ENCODE measurements around the gene NLRP4.

Gene NLRP4

GRCh38 chr19:55898911-55899310 is 62.6 kb downstream of the NLRP4 start:
- H3K9ac ChIP-seq = no peak overlapping the region
- no peak overlapping the region for H2AFZ ChIP-seq
- H3K4me3 ChIP-seq (ENCODE audit: low read depth, low read length) = no peak overlapping the region
- H3K27me3 ChIP-seq (ENCODE audit: control insufficient read depth, insufficient read depth, low read length) = no peaks in the 10 kb centered on the region
- H3K4me2 ChIP-seq (ENCODE audit: low read length) = no peak overlapping the region
- no peaks in the 10 kb centered on the region for H3K36me3 ChIP-seq (ENCODE audit: control insufficient read depth, insufficient read depth, low read length)
- no peaks in the 10 kb centered on the region for H3K79me2 ChIP-seq
- no peaks in the 10 kb centered on the region for H3K4me1 ChIP-seq
- TF ChIP-seq, protein P1, sequence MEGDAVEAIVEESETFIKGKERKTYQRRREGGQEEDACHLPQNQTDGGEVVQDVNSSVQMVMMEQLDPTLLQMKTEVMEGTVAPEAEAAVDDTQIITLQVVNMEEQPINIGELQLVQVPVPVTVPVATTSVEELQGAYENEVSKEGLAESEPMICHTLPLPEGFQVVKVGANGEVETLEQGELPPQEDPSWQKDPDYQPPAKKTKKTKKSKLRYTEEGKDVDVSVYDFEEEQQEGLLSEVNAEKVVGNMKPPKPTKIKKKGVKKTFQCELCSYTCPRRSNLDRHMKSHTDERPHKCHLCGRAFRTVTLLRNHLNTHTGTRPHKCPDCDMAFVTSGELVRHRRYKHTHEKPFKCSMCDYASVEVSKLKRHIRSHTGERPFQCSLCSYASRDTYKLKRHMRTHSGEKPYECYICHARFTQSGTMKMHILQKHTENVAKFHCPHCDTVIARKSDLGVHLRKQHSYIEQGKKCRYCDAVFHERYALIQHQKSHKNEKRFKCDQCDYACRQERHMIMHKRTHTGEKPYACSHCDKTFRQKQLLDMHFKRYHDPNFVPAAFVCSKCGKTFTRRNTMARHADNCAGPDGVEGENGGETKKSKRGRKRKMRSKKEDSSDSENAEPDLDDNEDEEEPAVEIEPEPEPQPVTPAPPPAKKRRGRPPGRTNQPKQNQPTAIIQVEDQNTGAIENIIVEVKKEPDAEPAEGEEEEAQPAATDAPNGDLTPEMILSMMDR (IDR thresholded peaks at IDR 0.05) = no peak
- no peak overlapping the region for H3K27ac ChIP-seq
- H3K9me3 ChIP-seq (ENCODE audit: control insufficient read depth, low read length) = no peaks in the 10 kb centered on the region

DNA sequence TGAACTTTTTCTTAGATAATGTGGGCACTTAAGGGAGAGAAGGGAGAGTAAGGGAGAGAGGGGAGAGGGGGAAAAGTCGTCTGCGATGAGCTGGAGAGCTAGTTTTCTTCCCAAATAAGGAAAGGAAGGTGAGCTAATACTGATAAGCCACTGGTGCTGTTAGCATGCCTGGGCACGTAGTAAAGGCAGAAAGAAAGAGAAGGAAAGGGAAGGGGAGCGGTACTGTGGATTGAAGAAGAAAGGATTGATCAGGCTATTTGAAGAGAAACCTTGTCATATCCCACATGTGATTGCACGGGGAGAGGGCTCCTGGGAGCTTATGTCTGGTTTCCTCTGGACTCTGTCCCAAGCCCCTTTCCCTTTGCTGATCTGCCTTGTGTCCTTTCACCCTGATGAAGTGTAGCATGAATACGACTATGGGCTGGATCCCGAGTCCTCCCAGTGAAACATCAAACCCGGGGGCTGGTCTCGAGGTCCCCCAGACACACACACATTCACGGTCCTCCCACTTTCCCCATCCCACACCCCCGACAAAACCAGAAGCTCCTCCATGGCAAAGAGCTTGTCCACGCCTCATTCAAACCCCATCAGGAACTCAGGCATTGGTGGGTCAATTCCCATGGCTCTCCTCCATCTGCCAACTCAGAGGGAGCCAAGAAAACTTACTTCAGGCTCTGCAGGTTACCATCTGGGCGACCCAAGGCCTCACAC is 65.2 kb downstream of the NLRP4 start:
- H3K9me3 ChIP-seq (ENCODE audit: control insufficient read depth, low read length) = no peaks in the 10 kb centered on the region
- H3K9ac ChIP-seq = no peak overlapping the region
- H3K36me3 ChIP-seq (ENCODE audit: control insufficient read depth, insufficient read depth, low read length) = no peaks in the 10 kb centered on the region
- no peak overlapping the region for H3K27ac ChIP-seq
- H3K79me2 ChIP-seq = no peaks in the 10 kb centered on the region
- TF ChIP-seq, protein P1 (IDR thresholded peaks at IDR 0.05) = no peak
- H3K4me2 ChIP-seq (ENCODE audit: low read length) = no peak overlapping the region
- H2AFZ ChIP-seq = no peak overlapping the region
- H3K4me3 ChIP-seq (ENCODE audit: low read depth, low read length) = no peak overlapping the region
- H3K4me1 ChIP-seq = no peaks in the 10 kb centered on the region
- H3K27me3 ChIP-seq (ENCODE audit: control insufficient read depth, insufficient read depth, low read length) = no peaks in the 10 kb centered on the region

DNA sequence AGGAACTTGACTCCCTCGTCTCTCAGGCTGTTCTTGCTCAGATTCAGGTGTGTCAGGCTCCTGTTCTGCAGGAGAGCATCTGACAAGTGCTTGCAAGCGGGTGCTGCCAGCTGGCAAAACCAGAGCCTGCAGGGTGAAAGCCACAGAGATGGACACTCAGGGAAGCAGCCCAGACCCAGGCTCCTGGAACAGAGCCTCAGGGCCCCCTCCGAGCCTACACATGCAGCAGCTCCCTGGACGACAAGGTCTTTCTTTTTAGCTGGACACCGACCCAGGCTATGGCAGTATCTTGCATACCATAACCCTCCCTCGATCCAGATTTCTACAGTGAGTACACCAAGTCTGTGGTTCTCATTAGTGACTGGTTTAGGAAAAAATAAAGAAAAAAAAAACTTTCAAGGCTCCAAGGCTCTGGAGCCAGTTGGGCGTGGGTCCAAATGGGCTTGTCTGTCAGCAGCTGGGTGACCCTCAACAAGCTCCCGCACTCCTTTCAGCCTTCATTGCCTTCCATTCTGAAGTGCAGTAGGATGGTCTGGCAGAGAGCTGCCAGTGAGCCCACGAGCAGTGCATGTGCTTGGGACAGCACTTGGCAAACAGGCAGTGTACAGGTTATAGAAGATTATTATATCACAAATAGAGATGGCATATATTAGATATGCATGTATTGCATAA is 65.9 kb downstream of the NLRP4 start:
- Histone ChIP-seq H3K4me2 (ENCODE audit: low read length) (no peak overlapping the region), H3K36me3 (ENCODE audit: control insufficient read depth, insufficient read depth, low read length) (no peaks in the 10 kb centered on the region), H2AFZ (no peak overlapping the region), H3K27me3 (ENCODE audit: control insufficient read depth, insufficient read depth, low read length) (no peaks in the 10 kb centered on the region), H3K4me3 (ENCODE audit: low read depth, low read length) (no peak overlapping the region), H3K4me1 (no peaks in the 10 kb centered on the region), H3K9ac (no peak overlapping the region), H3K79me2 (no peaks in the 10 kb centered on the region), H3K27ac (no peak overlapping the region), H3K9me3 (ENCODE audit: control insufficient read depth, low read length) (no peaks in the 10 kb centered on the region)
- TF ChIP-seq, protein P1 (IDR thresholded peaks at IDR 0.05) = no peak

DNA sequence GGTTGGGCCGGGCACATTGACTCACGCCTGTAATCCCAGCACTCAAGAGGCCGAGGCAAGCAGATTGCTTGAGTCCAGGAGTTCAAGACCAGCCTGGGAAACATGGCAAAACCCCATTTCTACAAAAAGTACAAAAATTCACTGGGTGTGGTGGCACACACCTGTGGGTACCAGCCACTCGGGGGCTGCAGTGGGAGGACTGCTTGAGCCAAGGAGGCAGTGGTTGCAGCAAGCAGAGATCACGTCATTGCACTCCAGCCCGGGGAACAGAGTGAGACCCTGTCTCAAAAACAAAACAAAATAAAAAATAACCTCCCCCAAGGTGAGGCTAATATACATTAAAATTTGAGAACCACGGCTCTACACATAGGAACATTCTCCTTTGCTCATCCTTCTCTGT is 70.9 kb downstream of the NLRP4 start:
- no peaks in the 10 kb centered on the region for H3K9me3 ChIP-seq (ENCODE audit: control insufficient read depth, low read length)
- no peaks in the 10 kb centered on the region for H3K27me3 ChIP-seq (ENCODE audit: control insufficient read depth, insufficient read depth, low read length)
- no peak overlapping the region for H3K9ac ChIP-seq
- H3K36me3 ChIP-seq (ENCODE audit: control insufficient read depth, insufficient read depth, low read length) = no peaks in the 10 kb centered on the region
- no peak overlapping the region for H3K4me2 ChIP-seq (ENCODE audit: low read length)
- H3K4me3 ChIP-seq (ENCODE audit: low read depth, low read length) = no peak overlapping the region
- H3K27ac ChIP-seq = no peak overlapping the region
- H2AFZ ChIP-seq = no peak overlapping the region
- H3K4me1 ChIP-seq = no peaks in the 10 kb centered on the region
- no peaks in the 10 kb centered on the region for H3K79me2 ChIP-seq
- TF ChIP-seq, protein P1 (IDR thresholded peaks at IDR 0.05) = no peak

Data from parathyroid adenoma (tissue), 2 donors.